Middle frontal gyrus (tissue), 1 donor: ENCODE results near the gene HNF1B.

Experiments used
- DNase-seq: peaks from one replicate; pipeline ENCODE4 v3.0.0-alpha.2; 2015; ENCODE audit warnings: low spot score; ENCODE audit errors: extremely low spot score

HNF1B gene

GRCh38 chr17:37761059-37761458 lies 16.2 kb upstream of the HNF1B start:
- DNase-seq: no peak

- no peak for DNase-seq
These were observed 14.3 kb upstream of the HNF1B start for GRCh38 chr17:37759014-37759637.

DNA sequence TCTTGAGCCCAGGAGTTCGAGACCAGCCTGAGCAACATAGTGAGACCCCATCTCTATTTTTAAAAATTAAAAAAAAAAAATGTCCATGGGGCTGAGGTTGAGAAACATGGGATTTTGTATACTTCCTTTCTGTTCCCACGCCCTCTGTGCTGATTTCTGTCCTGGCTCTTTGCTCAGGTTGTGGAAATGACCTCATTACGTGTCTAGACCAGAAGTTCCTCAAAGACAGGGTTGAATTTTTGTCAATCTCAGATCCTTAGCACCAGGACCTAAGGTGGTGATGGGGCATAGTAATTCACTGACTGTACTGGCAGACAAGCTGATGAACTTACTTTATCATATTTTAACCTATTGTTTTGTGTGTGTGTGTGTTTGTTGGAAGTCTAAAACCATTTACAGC lies 11.2 kb upstream of the HNF1B start:
- DNase-seq: no peak

GRCh38 chr17:37755455-37755854 lies 10.6 kb upstream of the HNF1B start:
- no peak for DNase-seq

DNA sequence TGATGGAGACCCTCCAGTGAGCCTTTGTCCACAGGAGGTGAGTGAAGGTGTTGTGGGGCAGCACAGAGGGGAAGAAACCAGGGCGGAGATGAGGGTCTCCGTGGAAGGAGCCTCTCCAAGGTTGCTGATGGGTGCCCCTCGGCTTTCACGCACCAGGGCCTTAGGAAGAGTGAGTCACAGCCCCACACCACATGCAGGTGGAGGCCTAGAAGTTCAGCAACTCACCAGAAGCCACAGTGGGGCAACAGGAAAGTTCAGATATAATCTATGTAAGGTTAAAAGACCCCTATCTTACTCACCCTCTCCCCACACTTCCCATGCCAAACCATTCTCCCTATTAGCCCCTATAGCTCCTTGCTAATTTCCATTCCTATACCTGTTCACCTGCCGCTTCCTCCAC lies 9.5 kb upstream of the HNF1B start:
- no peak for DNase-seq

DNA sequence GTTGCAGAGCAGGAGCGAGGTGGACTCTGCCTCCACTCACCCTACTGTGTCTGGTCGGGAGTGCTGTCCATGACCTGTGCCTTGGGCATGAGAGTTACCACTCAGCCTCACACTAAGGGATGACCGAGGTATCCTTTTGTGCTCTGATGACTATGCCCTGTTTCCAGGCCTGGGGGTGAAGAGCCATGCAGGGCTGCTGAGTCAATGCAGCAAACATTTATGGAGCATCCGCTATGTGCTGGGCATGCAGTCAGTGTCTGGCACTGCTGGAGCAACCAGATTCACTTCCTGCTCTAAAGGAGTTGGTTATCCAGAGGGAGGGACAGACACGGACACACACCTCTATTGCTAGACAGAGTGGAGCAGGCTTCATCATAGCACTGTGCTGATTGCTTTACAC lies 7.6 kb upstream of the HNF1B start:
- no peak for DNase-seq

DNA sequence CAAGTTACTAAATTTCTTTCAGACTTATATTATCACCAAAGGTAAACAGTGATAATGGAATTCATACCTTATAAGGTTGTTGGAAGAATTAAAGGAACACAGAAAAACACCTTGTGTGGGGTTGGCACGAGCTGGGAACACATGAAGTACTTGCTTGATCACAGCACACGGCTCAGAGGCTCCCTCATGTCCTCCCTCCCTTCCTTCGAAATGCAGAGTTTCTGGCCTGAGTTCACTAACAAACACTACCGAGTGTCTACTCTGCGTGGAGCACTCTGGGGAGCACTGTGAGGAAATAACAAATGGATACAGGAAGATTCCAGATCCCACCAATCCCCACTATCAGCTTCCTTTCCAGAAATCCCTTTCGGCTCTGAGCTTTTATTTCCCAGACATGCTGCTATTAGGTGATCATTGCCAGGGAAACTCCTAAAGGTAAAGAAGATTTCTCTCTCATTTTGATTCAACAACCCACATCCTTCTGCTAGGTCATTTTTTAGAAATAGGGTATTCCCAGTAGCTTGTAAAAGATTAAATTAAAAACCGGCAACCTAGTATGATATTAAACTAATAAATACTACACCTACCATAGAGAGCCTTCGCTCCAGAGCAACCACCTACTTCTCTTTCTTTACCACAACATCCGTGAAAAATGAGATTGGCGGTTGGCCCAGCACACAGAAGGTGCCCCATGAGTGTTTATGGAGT lies 6.1 kb upstream of the HNF1B start:
- DNase-seq: no peak

DNA sequence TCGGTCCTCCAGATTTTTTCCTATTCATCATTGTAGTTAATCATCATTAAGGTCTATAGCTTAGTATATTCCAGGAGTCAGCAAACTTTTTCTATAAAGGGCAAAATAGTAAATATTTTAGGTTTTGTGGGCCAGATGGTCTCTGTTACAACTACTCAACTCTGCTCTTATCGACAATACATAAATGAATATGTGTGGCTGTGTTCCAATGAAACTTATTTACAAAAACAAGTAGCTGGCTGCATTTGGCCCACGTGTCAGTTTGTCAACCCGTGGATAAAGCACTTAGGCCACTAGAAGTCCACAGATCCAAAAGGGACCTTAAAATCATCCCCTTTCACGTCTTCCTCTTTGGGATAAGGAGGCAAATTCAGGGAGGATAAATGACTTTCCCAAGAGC lies 5.4 kb upstream of the HNF1B start:
- DNase-seq: no peak

DNA sequence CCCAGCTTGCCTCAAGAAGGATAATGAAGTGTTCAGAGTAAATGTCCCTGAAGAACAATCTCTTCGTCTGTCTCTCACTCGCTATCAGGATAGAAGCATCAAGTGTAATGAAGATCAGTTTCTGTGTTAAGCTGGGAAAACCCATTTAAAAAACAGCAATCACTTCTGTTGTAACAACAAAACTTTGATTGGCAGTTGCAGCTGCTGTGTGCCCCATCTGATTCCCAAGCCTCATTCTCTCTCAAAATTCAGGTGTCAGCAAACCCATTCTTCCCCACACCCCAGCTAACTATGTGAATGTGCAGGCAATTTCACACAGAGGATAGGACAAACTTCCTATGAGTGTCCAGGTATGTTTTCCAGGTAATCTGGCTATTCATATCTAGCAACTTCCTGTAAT lies 2.4 kb upstream of the HNF1B start:
- DNase-seq: no peak

GRCh38 chr17:37746617-37747016 lies 1.8 kb upstream of the HNF1B start:
- DNase-seq: no peak

- no peak for DNase-seq
These were observed 1.1 kb upstream of the HNF1B start for GRCh38 chr17:37745801-37746426.

DNA sequence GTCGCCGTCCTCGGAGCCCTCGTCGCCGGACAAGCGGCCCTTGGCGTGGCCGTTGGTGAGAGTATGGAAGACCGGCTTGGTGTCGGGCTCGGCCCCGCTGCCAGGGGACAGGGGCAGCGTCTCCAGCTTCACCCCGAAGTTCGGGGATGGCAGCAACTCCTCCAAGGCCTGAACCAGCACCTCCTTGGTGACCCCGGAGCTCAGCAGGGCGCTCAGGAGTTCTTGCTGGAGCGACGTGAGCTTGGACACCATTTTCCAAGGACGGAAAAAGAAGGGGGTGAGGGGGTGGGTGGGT lies 279 bp downstream of the HNF1B start:
- no peak for DNase-seq

- no peak for DNase-seq
These were observed 805 bp downstream of the HNF1B start for GRCh38 chr17:37743875-37744632.

DNA sequence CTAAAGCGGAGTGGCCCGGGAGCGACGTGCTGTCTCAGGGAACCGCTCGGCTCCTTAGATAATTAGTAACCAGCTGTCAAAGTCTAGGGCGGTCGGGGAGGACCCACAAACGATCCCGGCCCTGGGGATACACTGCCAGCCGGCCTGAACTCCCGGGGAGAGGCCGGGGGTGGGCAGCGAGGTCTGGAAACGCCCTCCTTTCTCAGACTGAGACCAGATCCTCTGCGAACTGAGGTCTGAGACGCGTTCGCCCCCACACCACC lies 1.3 kb downstream of the HNF1B start:
- DNase-seq: no peak

GRCh38 chr17:37742762-37743611 lies 1.9 kb downstream of the HNF1B start:
- no peak for DNase-seq

GRCh38 chr17:37742116-37742761 lies 2.6 kb downstream of the HNF1B start:
- DNase-seq: no peak

DNA sequence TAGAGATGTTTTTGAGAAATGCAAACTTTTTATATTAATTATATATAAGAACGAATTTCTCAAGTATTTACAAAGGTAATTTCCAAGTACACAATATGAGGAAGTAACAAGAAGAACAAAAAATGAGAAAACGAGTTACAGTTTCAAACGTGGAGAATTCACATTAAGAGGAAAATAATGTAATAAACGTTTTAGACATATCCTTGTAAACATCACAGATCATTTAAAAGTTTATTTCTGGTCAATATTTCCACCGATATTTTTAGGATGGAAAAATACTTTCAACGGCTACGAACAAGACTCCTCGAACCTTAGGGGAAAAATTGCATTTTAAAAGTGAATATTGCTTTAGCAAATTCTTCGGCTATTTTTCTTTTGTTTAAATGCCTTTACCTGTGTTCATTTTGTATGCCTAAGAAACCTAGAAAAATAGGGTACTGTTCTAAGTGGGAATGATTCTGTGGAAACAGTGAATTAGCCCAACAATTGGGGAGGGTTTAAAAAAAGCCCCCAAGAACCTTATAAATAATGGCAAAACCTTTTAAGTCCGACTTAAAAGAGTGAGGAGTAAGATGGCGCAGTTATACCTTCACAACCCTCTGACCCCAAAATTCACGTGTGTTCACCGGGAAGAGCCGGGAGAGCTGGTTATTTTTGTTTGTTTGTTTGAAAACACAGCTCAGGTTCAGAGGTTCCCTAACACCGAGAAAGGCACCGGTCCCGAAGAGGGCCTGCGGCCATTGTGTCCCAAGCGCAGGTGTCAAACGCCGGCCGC lies 3.3 kb downstream of the HNF1B start:
- no peak for DNase-seq

GRCh38 chr17:37740915-37741314 lies 3.9 kb downstream of the HNF1B start:
- no peak for DNase-seq

- DNase-seq: no peak
These were observed 6.9 kb downstream of the HNF1B start for GRCh38 chr17:37737971-37738370.

GRCh38 chr17:37737081-37737480 lies 7.8 kb downstream of the HNF1B start:
- no peak for DNase-seq
